ENCODE measurements around the gene PTTG2.

DNA sequence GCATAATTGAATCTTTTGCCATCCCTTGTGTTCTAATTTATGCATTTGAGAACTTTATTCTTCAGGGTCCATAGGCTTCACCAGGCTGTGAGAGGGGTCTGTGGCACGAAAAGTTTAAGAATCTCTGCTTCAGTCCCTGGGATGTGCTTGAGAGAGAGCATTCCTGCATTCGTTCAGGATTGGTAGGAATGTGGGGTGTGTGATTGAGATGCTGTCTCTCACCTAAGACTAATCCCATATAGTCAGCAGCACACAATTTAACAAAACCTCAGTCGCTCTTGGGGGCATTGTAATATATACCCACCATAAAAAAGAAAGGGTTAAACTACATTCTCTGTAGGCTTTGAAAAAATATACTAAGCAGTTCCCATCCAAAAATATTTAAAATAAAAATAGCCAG, 41.7 kb downstream of the PTTG2 start:
- TF ChIP-seq POLR2A (IDR thresholded peaks at IDR 0.05; ENCODE audit: low read depth, low read length), result no peak
- no peak for TF ChIP-seq POLR2AphosphoS5 (IDR thresholded peaks at IDR 0.05; ENCODE audit: low read depth, low read length)
- TF ChIP-seq TAF1 (IDR thresholded peaks at IDR 0.05; ENCODE audit: borderline replicate concordance, low read depth, low read length), result no peak

Data from GM12892 (cell line).